Posterior cingulate gyrus (tissue), 11 donors: ENCODE measurements around the gene MYL12A.
"Not testable (repeated sequence)": the region's sequence is repeated elsewhere in the genome, so short reads cannot be mapped to it uniquely, and the experiment has no call there.

Source experiments
- DNase-seq, 10 donors: peaks; one replicate each; pipeline versions ENCODE4 v3.0.0 to v3.0.0-alpha.2; 2020 to 2021; ENCODE audit warnings: mixed read lengths in 3 of 10
- intact Hi-C: fragments of 100-400 bp; cut with DNase I; formaldehyde crosslinking; loops from one replicate; pipeline ENCODE4 v1.15.1; 2023

The MYL12A gene

DNA sequence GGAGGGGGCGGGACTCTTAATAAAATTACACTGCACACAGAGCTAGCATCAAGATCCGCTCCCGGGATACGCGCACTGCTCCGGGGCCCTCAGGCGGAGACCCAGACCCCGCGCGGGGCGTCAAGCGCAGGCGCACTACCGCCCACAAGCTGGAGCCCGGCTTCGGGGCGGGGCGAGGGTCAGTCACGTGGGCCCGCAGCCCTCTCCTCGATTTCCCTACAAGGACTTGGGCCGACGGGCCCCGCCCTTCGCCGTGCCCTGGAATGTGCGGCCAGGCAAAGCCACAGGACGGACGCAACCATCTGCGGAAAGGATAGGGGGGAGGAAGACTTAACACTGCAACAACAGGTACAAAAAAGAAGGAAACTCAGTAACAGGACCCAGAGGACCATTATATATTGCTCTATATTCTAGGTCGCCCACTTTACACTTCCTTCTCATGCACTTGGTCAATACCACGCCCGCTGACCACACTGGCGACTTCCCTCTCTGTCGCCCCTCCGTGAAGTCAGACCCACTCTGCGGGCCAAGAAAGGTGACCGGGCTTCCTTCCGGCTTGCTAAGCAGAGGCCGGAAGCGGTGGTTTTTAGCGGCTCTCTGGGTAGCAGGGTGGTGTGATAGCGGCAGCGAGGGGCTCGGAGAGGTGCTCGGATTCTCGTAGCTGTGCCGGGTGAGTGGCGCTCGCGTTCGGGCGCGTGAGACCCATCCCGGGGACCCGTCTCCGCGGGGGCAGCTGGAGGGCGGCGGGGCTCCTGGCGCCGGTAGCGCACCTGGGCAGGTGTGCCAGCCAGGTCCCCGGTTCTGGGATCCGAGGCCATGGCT is at the start of gene MYL12A:
MYL12A (plus strand) TSS at position 562 of the 822 bp plus-strand sequence. CDS start 5,447 bp downstream, outside the sequence.
- peak; percentile 80 to 99 (median 90) for DNase-seq
- intact Hi-C loops, result loop anchor here (2.0 to 10.0 kb wide), 5 partner anchors 95 to 483 kb away; no protein-coding TSS in a partner anchor

DNA sequence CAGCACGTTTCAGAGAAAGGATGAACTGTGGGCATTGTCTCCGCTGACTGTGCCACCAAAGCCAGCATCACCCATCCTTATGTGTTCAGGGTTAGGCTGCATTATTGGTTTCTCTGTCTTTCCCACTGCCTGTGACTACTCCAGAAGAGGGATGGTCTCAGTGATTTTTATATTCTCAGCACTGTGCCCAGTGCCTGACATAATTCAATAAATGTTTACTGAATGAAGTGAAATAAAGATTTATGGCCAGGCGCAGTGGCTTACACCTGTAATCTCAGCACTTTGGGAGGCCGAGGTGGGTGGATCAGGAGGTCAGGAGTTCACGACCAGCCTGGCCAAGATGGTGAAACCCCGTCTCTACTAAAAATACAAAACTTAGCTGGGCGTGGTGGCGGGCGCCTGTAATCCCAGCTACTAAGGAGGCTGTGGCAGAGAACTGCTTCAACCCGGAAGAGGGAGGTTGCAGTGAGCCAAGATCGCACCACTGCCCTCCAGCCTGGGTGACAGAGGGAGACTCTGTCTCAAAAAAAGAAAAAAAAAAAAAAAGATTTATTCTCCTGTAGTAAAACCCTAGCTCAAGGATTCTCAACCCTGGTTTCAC is 49.2 kb upstream of the MYL12A start:
- intact Hi-C loops, DNase-seq: not testable (repeated sequence)

DNA sequence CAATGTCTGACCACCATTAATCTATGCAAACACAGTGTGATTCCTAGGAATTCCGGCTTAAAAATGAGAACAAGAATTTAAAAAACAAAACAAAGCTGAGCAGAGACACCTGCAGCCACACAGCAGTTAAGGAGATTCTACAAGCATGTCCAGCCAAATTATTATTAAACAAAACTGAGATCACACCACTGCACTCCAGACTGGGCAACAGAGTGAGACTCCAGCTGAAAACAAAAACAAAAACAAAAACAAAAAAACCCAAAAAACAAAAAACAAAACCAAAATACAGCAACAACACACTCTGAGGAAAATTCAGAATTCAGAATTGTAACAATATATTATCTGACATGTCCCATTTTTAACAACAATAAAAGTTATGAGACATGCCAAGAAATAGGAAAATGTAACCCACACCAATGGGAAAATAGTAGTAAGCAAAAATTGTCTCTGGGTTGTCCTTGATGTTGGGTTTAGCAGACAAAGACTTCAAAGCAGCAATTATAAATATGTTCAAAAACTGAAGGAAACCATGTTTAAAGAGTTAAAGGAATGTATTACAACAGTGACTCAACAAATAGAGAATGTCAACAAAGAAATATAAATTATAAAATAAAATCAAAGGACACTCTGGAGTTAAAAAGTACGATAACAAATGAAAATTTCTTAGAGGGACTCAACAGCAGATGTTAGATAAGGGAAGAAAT is 47.5 kb upstream of the MYL12A start:
- intact Hi-C loops, result no loop called here
- DNase-seq, result no peak

DNA sequence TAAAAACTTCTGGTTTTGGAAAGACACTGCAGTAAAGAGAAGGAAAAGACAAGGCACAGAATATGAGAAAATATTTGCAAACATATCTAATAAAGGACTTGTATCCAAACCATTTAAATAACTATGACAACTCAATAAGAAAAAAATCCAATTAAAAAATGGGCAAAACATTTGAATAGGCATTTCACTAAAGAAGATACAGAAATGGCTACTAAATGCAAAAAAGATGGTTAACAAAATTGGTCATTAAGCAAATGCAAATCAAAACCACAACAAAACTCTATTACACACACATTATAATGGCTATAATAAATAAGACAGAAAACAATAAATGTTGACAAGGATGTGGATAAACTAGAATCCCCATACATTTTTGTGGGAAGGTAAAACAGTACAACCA is 42.4 kb upstream of the MYL12A start:
- DNase-seq, result no peak
- intact Hi-C loops, result no loop called here

DNA sequence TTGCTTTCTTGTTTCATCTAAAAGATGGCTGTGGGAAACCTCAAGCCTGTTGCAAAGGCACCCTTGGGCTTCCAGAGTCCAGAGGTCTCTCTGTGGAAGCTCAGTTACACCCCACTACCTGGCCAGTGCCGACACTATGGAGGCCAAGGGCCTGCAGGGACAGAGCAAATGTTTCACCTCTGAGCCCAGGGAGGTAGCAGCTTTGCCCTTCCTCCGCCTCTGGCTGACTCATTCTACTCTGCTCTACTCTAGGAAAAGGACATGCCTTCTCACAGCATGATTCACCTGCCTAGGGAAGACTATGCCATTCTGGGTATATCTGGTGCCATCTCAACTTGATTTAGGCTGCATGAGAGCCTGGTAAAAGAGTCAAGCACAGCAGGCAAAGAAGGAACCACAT is 40.0 kb upstream of the MYL12A start:
- intact Hi-C loops, result no loop called here
- no peak for DNase-seq

DNA sequence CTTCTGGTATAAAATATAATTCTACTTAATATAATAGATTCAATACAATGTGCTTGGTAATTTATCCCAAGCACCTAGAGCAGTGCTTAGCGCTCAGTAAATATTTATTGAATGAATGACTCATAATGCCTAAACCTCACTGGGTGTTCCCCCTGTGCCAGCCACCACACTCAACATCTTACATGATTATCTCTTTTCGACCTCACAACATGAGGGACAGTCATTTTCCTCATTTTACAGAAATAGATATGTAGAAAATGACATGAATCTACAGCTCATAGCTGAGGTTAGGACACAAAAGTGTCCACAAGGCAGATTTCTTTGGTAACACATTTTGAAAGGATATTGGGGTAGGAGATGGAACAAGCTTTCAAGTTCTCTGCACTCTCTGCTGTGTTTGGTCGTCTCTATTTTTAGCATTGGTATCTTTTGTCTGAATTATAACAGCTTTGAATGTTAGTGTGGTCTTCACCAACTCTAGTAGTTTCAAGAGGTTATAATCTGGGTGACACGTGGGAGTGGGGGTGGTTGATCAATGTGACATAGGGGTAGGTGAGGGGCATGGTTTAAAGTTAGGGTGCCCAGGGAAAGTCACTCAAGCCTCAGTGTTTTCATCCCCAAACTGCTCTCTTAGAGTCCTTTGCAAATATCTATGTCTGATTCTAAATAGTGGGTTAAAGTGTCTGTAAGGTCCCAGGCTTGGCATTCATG is 37.6 kb upstream of the MYL12A start:
- intact Hi-C loops, result no loop called here

DNA sequence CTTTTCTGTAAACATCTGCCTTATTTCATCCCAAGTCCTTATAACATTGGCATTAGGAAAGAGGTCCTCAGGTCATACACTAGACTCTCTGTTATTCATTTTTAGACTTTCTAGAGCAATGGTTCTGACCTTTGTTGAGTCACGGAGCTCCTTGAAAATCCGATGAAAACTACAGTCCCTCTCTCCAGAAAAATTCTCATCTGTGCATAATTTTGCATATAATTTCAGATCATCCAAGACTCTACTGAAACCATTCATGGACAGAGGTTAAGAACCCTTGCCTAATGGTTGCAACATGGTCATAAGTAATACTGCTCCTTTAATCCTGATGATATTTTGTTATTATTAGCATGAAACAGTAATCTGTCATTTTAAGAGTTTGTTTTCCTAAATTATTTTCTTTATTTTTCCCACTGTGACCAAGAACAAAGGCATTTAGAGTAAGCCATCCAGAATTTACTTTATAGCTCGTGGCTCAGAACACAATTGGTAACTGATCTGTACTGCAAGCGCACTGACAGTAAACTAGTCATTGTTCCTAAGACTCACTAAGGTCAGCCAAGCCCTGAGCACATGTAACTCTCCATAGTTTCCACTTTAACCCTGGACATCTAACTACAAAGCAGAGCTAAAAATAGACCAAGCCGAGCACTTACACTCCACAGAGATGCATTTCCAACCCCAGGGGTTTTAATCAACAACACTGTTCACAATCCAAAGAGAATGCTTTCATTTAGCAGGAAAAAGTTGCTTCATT is 36.2 kb upstream of the MYL12A start:
- intact Hi-C loops, result no loop called here

More for the DNA sequence above, 37.6 kb upstream of the MYL12A start:
- no peak for DNase-seq

DNA sequence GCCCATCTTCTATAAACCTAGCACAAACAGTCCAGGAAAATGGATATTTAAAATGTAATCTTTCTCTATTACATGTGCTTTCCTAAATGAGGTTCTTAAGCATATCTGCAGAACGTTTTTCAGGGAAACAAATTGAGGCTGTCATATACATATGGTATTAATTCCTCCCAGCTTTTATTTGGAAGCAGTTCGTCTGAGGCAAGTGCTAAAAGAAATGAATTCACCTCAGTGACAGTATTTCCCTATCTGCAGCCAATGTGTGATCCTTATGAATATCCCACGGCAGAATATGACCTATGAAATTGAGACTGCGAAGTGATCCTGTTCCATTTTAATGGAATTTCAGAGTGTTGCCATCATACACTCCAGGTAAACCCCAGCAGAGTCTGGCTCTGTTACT is 34.9 kb upstream of the MYL12A start:
- intact Hi-C loops, result no loop called here
- DNase-seq, result no peak

More for the DNA sequence above, 36.2 kb upstream of the MYL12A start:
- no peak for DNase-seq

DNA sequence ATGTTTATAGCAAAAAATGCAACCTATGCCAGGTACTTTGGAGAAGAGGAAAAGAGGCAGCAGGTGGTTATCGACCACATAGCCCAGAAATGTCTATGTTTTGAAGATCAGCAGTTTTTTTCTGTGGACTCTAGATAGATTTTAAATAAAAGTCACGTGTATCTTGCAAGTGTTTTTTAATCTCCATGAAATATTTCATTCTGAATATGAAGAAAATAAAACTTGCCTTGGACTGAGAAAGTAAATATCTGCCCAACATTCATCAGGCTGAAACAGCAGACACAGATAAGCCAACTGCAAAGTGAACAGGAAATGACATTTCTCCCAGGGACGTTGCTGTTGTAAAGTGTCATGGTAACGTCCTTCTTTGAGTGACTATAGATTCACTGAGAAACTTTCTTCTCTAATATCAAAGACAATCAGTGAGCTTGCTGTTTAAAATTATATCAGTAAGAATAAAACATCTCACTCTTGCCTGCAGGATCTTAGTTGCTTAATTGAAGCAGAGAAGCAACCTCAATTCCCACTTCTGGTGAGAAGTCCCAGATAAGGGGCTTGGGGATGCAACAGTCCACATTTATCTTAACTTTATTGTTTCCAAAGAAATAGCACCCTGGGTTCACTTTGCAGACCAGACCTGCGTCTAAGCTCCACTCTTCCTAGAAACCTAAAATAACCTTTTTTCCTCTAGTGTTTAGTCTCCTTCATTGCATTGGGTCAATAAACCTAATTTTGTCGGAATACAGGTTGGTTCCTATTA is 34.1 kb upstream of the MYL12A start:
- DNase-seq, result no peak
- intact Hi-C loops, result no loop called here

DNA sequence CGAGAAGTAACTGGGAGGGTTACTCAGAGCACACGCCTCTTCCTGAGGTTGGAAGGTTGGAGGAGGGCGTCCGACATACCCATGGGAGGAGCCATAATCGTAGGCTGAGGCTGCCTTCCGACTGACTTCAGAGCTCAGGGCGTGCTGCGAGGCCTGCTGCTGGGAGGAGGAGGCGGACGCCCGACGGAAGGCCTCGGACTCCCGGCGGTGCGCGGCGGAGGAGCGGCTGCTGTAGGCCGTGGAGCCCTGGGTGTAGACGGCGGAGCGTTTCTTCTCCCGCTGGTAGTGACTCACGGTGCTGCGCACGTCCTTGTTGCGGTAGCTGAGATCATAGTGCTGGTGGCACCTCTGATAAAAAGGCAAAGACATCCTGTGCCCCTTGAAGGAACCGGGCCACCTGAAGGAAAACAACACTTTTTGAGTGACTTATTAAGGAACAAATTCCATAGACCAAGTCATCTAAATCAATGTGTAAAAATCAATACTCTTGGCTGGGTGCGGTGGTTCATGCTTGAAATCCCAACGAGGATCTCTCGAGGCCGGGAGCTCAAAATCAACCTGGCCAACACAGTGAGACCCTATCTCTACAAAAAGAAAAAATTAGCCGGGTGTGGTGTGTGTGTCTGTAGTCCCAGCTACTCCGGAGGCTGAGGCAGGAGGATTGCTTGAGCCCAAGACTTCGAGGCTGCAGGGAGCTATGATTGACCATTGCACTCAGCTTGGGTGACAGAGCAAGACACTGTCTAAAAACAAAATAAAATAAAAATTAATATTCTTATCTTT is 32.6 kb upstream of the MYL12A start:
- intact Hi-C loops, result no loop called here
- no peak for DNase-seq

DNA sequence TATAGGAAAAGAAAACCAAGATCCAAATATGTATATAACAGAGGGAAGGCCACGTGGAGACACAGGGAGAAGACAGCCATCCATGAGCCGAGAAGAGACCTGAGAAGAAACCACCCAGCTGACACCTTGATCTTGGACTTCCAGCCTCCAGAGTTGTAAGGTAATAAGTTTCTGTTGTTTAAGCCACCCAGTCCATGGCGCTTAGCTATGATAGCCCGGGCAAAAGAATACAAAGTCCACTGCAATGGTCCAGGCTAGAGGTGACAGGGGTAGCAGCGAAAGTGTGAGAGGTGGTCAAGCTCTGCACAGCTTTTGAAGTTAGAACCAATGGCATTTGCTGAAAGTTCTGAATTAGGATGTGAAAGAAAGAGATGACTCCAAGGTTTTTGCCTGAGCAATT is 30.6 kb upstream of the MYL12A start:
- no peak for DNase-seq
- intact Hi-C loops, result no loop called here

DNA sequence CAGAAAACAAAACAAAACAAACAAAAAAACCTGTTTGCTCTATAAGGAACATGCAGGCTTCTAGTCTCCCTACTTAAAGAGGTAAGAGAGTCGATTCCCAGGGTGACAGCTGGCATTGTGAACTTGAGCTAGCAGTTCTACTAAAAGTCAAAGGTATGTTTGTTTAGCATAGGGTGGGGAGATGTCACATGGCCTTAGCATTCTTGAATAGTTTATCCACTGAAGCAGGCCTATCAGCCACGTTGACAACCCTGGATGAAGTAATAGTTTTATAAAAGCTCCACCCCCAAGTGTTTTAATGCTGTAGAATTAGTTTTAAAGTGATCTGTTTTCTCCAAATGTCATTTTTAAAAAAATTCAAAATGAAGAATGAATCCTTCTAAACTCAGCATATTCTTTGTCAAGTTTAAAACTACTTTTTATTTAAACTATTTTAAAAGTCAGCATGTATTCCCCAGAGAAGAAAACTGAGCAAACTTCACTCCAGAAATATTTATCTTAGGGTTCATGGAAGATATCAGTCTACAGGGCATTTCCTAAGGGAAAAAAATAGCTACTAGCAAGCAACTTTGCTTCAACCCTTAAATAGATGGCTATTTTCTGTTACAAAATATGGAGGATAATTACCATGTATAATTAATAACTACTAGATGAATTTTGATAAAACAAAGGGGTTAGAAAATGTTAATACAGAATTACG is 29.5 kb upstream of the MYL12A start:
- intact Hi-C loops, result no loop called here
- DNase-seq, result no peak

DNA sequence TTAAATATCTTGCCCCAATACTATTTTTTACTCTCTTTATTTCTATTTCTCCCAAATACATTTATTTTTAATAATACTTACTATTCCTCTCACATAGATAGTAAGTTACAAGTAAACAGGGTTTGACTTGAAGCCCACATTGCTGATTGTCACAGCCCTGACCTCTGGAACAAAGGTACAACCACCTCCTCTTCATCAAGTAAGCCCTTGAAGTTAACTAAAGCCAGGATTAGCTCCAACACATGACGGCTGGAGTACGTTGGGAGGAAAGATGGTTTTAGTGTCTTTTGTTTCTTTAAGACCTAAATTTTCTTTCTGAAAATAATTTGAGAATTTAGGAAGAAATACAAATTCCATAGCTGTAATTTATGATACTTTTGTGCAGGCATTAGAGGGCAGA is 28.8 kb upstream of the MYL12A start:
- intact Hi-C loops, result no loop called here

DNA sequence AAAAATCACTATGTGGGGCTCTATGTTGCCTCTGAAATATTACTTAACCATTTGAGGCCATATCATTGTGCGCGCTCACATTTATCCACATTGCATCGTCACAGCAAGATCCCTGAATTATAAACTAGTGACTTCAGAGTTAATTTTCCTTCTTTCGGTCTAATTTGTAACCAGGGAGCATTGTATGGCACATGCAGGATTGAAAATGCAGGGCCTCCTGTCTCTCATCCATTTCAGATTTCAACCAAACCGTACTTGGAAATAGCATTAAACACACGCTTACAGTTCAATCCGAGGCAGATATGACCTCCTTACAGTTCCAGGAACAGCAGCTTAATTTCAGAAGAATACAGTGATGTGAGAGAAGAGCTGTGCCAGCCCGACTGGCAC is 28.4 kb upstream of the MYL12A start:
- intact Hi-C loops, result no loop called here
- no peak for DNase-seq

More for the DNA sequence above, 28.8 kb upstream of the MYL12A start:
- DNase-seq, result no peak

DNA sequence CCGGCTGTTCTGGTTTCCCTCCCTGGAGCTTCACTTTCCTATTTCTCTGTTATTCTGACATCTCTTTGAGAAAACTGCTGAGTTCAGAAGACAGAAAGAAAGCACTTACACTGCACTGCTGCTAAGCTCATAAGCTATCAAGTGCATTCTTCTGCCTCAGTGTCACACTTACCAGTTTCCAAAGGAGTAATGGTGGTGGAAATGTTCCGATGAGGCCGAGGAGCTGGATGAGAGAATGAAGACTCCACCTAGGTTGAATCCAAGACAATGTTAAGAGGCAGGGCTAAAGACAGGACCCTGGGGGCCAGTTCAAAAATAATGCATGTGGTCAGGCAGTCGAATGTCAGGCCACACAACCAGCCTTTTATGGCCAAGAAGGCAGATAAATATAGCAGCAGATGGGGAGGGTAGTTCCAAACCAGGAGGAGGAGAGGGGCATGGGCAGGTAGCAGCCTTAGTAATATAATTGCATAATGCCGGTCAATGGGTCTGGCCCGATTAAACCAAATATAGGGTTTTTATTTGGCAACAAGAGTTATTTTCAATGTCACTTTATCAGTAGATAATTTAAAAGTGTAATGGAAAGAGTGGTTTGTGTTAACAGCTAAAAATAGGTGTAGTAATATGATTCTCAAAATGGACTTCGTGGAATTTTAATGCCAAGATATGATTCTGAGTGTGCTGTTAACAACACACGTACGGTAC is 27.8 kb upstream of the MYL12A start, which contains the start of gene MYOM1:
MYOM1 (minus strand) TSS at position 338 of the 705 bp plus-strand sequence. CDS start 4,745 bp downstream, outside the sequence.
- no peak for DNase-seq
- intact Hi-C loops, result no loop called here

DNA sequence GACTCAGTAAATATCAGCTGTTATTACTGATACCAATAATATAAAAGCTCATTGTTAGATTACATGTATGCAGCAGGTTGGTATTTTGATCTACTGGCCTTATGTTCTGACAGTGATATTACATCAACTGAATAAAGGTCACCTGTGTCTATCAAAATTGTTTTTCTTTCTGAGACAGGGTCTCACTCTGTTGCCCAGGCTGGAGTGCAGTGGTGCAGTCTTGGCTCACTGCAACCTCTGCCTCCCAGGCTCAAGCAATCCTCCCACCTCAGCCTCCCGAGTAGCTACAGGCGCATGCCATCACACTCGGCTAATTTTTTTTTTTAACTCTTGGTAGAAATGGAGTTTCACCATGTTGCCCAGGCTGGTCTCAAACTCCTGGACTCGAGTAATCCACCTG is 26.7 kb upstream of the MYL12A start:
- DNase-seq, intact Hi-C loops: not testable (repeated sequence)

DNA sequence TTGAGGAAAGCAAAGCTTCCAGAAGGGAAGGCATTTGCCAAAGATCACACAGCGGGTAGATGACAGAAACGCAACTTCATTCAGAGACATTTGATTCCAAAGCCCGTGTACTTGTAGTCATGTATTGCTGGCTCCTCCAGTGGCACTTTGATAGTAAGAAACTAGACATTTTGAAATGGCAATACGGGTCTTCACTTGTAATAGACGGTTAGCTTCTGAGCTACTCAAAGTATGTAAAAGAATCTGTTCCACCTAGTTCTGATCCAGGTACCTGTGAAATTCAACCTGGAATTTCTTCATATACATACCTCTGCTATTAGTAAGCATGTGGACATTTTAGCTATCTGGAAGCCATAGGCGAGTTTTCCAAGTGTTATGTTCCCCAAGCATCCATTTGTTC is 26.1 kb upstream of the MYL12A start:
- DNase-seq, result no peak
- intact Hi-C loops, result no loop called here
